ENCODE results near the gene BEST2.
A peak's percentile ranks its signal among the peaks of the same experiment; 100 is the strongest.
"Not testable (repeated sequence)": the region's sequence is repeated elsewhere in the genome, so short reads cannot be mapped to it uniquely, and the experiment has no call there.

The BEST2 gene

GRCh38 chr19:12712077-12712476, 39.5 kb upstream of the BEST2 start:
- H3K36me3 ChIP-seq (ENCODE audit: control insufficient read depth in 4 of 4, insufficient read depth in 4 of 4, low read length in 3 of 4) = peaks cover 18 to 79% (median 56%) of the 10 kb centered on the region in 4 experiments
- not testable (repeated sequence) for DNase-seq
- CTCF ChIA-PET = interaction anchor here (43.3 kb wide), 1 partner anchor 48 kb away, joined by 776 read pairs; the partner anchor contains the start of genes BEST2 and HOOK2

GRCh38 chr19:12713304-12713703, 38.3 kb upstream of the BEST2 start:
- WGBS (ENCODE audit: insufficient coverage) = 89% methylated on average over 4 of the region's 9 CpGs
- H3K4me3 ChIP-seq (ENCODE audit: control insufficient read depth in 1 of 7, extremely low read depth in 1 of 7, insufficient read depth in 4 of 7, low read depth in 2 of 7, low read length in 6 of 7); H3K27ac ChIP-seq (ENCODE audit: insufficient read depth in 1 of 2, low read depth in 1 of 2, low read length in 2 of 2, poor library complexity in 1 of 2, severe bottlenecking in 2 of 2); H3K27me3 ChIP-seq (replicated peaks in 2 of 5; ENCODE audit: control insufficient read depth in 4 of 5, insufficient read depth in 5 of 5, low read length in 4 of 5); H3K4me1 ChIP-seq (ENCODE audit: control extremely low read depth in 1 of 4, control insufficient read depth in 4 of 4, insufficient read depth in 4 of 4, low read length in 3 of 4); H3K9me3 ChIP-seq (ENCODE audit: control extremely low read depth in 1 of 5, control insufficient read depth in 4 of 5, insufficient read depth in 2 of 5, low read depth in 1 of 5, low read length in 4 of 5); POLR2A ChIA-PET; DNase-seq: not testable (repeated sequence)
- peaks cover 16 to 77% (median 53%) of the 10 kb centered on the region in 4 experiments for H3K36me3 ChIP-seq (ENCODE audit: control insufficient read depth in 4 of 4, insufficient read depth in 4 of 4, low read length in 3 of 4)
- CTCF ChIA-PET = interaction anchor here (1.2 to 43.3 kb wide), 5 partner anchors 13 to 134 kb away, joined by 3 to 776 read pairs (median 7); partner anchors contain the start of genes BEST2 and HOOK2

More at GRCh38 chr19:12712077-12712476, 39.5 kb upstream of the BEST2 start:
- no CpG with 5 or more reads among the region's 14 CpGs for whole genome bisulfite sequencing (ENCODE audit: insufficient coverage)
- H3K4me1 ChIP-seq (ENCODE audit: control extremely low read depth in 1 of 4, control insufficient read depth in 4 of 4, insufficient read depth in 4 of 4, low read length in 3 of 4); H3K4me3 ChIP-seq (ENCODE audit: control insufficient read depth in 1 of 7, extremely low read depth in 1 of 7, insufficient read depth in 4 of 7, low read depth in 2 of 7, low read length in 6 of 7); H3K9me3 ChIP-seq (ENCODE audit: control extremely low read depth in 1 of 5, control insufficient read depth in 4 of 5, insufficient read depth in 2 of 5, low read depth in 1 of 5, low read length in 4 of 5); POLR2A ChIA-PET; H3K27ac ChIP-seq (ENCODE audit: insufficient read depth in 1 of 2, low read depth in 1 of 2, low read length in 2 of 2, poor library complexity in 1 of 2, severe bottlenecking in 2 of 2); H3K27me3 ChIP-seq (replicated peaks in 2 of 5; ENCODE audit: control insufficient read depth in 4 of 5, insufficient read depth in 5 of 5, low read length in 4 of 5): not testable (repeated sequence)

GRCh38 chr19:12715102-12715501, 36.5 kb upstream of the BEST2 start:
- WGBS (ENCODE audit: insufficient coverage) = 96% methylated on average over 14 of the region's 15 CpGs
- CTCF ChIA-PET = interaction anchor here (0.9 to 43.3 kb wide), 4 partner anchors 18 to 132 kb away, joined by 3 to 776 read pairs (median 24); partner anchors contain the start of genes BEST2 and HOOK2
- DNase-seq = no peak

GRCh38 chr19:12715929-12716328, 35.7 kb upstream of the BEST2 start:
- no peak for DNase-seq
- ChIA-PET CTCF (interaction anchor here (0.6 to 43.3 kb wide), 7 partner anchors 8 to 133 kb away, joined by 3 to 776 read pairs (median 4); partner anchors contain the start of genes BEST2 and HOOK2), POLR2A (interaction anchor here (0.6 kb wide), 1 partner anchor 31 kb away, joined by 4 read pairs; no protein-coding TSS in a partner anchor)
- Histone ChIP-seq H3K27me3 (replicated peaks in 2 of 5; ENCODE audit: control insufficient read depth in 4 of 5, insufficient read depth in 5 of 5, low read length in 4 of 5) (no peaks in the 10 kb centered on the region), H3K27ac (ENCODE audit: insufficient read depth in 1 of 2, low read depth in 1 of 2, low read length in 2 of 2, poor library complexity in 1 of 2, severe bottlenecking in 2 of 2) (no peak overlapping the region), H3K4me3 (ENCODE audit: control insufficient read depth in 1 of 7, extremely low read depth in 1 of 7, insufficient read depth in 4 of 7, low read depth in 2 of 7, low read length in 6 of 7) (no peak overlapping the region), H3K4me1 (ENCODE audit: control extremely low read depth in 1 of 4, control insufficient read depth in 4 of 4, insufficient read depth in 4 of 4, low read length in 3 of 4) (peaks cover 0 to 9% (median 9%) of the 10 kb centered on the region in 4 experiments), H3K36me3 (ENCODE audit: control insufficient read depth in 4 of 4, insufficient read depth in 4 of 4, low read length in 3 of 4) (peaks cover 14 to 69% (median 49%) of the 10 kb centered on the region in 4 experiments), H3K9me3 (ENCODE audit: control extremely low read depth in 1 of 5, control insufficient read depth in 4 of 5, insufficient read depth in 2 of 5, low read depth in 1 of 5, low read length in 4 of 5) (no peaks in the 10 kb centered on the region)
- WGBS (ENCODE audit: insufficient coverage) = 100% methylated on average over 2 of the region's 3 CpGs

More at GRCh38 chr19:12715102-12715501, 36.5 kb upstream of the BEST2 start:
- no peak overlapping the region for H3K4me3 ChIP-seq (ENCODE audit: control insufficient read depth in 1 of 7, extremely low read depth in 1 of 7, insufficient read depth in 4 of 7, low read depth in 2 of 7, low read length in 6 of 7)
- H3K4me1 ChIP-seq (ENCODE audit: control extremely low read depth in 1 of 4, control insufficient read depth in 4 of 4, insufficient read depth in 4 of 4, low read length in 3 of 4) = peaks cover 0 to under 1% (median under 1%) of the 10 kb centered on the region in 4 experiments
- peaks cover 17 to 76% (median 52%) of the 10 kb centered on the region in 4 experiments for H3K36me3 ChIP-seq (ENCODE audit: control insufficient read depth in 4 of 4, insufficient read depth in 4 of 4, low read length in 3 of 4)
- no peaks in the 10 kb centered on the region for H3K9me3 ChIP-seq (ENCODE audit: control extremely low read depth in 1 of 5, control insufficient read depth in 4 of 5, insufficient read depth in 2 of 5, low read depth in 1 of 5, low read length in 4 of 5)
- POLR2A ChIA-PET = no interaction called here
- no peaks in the 10 kb centered on the region for H3K27me3 ChIP-seq (replicated peaks in 2 of 5; ENCODE audit: control insufficient read depth in 4 of 5, insufficient read depth in 5 of 5, low read length in 4 of 5)
- H3K27ac ChIP-seq (ENCODE audit: insufficient read depth in 1 of 2, low read depth in 1 of 2, low read length in 2 of 2, poor library complexity in 1 of 2, severe bottlenecking in 2 of 2) = no peak overlapping the region

- H3K4me1 ChIP-seq (ENCODE audit: control extremely low read depth in 1 of 4, control insufficient read depth in 4 of 4, insufficient read depth in 4 of 4, low read length in 3 of 4) = peaks cover 12 to 35% (median 33%) of the 10 kb centered on the region in 4 experiments
- POLR2A ChIA-PET = interaction anchor here (2.1 kb wide), 1 partner anchor 73 kb away, joined by 7 read pairs; no protein-coding TSS in a partner anchor
- H3K36me3 ChIP-seq (ENCODE audit: control insufficient read depth in 4 of 4, insufficient read depth in 4 of 4, low read length in 3 of 4) = peaks cover 10 to 34% (median 25%) of the 10 kb centered on the region in 4 experiments
- no peaks in the 10 kb centered on the region for H3K9me3 ChIP-seq (ENCODE audit: control extremely low read depth in 1 of 5, control insufficient read depth in 4 of 5, insufficient read depth in 2 of 5, low read depth in 1 of 5, low read length in 4 of 5)
- H3K4me3 ChIP-seq (ENCODE audit: control insufficient read depth in 1 of 7, extremely low read depth in 1 of 7, insufficient read depth in 4 of 7, low read depth in 2 of 7, low read length in 6 of 7) = peak overlapping the region in 6 of 7 experiments; percentile 68 to 95 (median 77)
- DNase-seq = no peak
- CTCF ChIA-PET = interaction anchor here (1.0 to 43.3 kb wide), 6 partner anchors 11 to 76 kb away, joined by 3 to 776 read pairs (median 6); partner anchors contain the start of genes BEST2 and HOOK2
- no peaks in the 10 kb centered on the region for H3K27me3 ChIP-seq (replicated peaks in 2 of 5; ENCODE audit: control insufficient read depth in 4 of 5, insufficient read depth in 5 of 5, low read length in 4 of 5)
- H3K27ac ChIP-seq (ENCODE audit: insufficient read depth in 1 of 2, low read depth in 1 of 2, low read length in 2 of 2, poor library complexity in 1 of 2, severe bottlenecking in 2 of 2) = peak overlapping the region in 1 of 2 experiments; percentile 92
- WGBS (ENCODE audit: insufficient coverage) = 100% methylated on average over 5 of the region's 10 CpGs
These were observed 31.3 kb upstream of the BEST2 start for GRCh38 chr19:12720296-12720695.

- CTCF ChIA-PET = interaction anchor here (0.6 to 43.3 kb wide), 10 partner anchors 11 to 1244 kb away, joined by 3 to 776 read pairs (median 4); partner anchors contain the start of genes BEST2 and HOOK2
- DNase-seq = peak in 1 of 3 donors; percentile 30
- peaks cover 12 to 35% (median 33%) of the 10 kb centered on the region in 4 experiments for H3K4me1 ChIP-seq (ENCODE audit: control extremely low read depth in 1 of 4, control insufficient read depth in 4 of 4, insufficient read depth in 4 of 4, low read length in 3 of 4)
- H3K27ac ChIP-seq (ENCODE audit: insufficient read depth in 1 of 2, low read depth in 1 of 2, low read length in 2 of 2, poor library complexity in 1 of 2, severe bottlenecking in 2 of 2) = peak overlapping the region; percentile 81 to 92
- peaks cover 9 to 27% (median 20%) of the 10 kb centered on the region in 4 experiments for H3K36me3 ChIP-seq (ENCODE audit: control insufficient read depth in 4 of 4, insufficient read depth in 4 of 4, low read length in 3 of 4)
- POLR2A ChIA-PET = interaction anchor here (1.1 to 2.1 kb wide), 2 partner anchors 16 to 72 kb away, joined by 3 to 7 read pairs; partner anchors contain the start of gene GET3
- 14% methylated on average over 54 of the region's 59 CpGs for WGBS (ENCODE audit: insufficient coverage)
- no peaks in the 10 kb centered on the region for H3K27me3 ChIP-seq (replicated peaks in 2 of 5; ENCODE audit: control insufficient read depth in 4 of 5, insufficient read depth in 5 of 5, low read length in 4 of 5)
- no peaks in the 10 kb centered on the region for H3K9me3 ChIP-seq (ENCODE audit: control extremely low read depth in 1 of 5, control insufficient read depth in 4 of 5, insufficient read depth in 2 of 5, low read depth in 1 of 5, low read length in 4 of 5)
- peak overlapping the region; percentile 67 to 95 (median 76) for H3K4me3 ChIP-seq (ENCODE audit: control insufficient read depth in 1 of 7, extremely low read depth in 1 of 7, insufficient read depth in 4 of 7, low read depth in 2 of 7, low read length in 6 of 7)
These were observed 30.5 kb upstream of the BEST2 start for GRCh38 chr19:12720851-12721655.
